Activated CD8-positive, alpha-beta memory T cell treated with anti-CD3 and anti-CD28 coated beads for 4 hours (primary cell): ENCODE measurements around the gene SP110.
"Not testable (repeated sequence)": the region's sequence is repeated elsewhere in the genome, so short reads cannot be mapped to it uniquely, and the experiment has no call there.

Experiments used
- DNase-seq, 2 donors: peaks; one replicate each; pipeline ENCODE4 v3.0.0-alpha.2; 2020; ENCODE audit warnings: low read depth in 2 of 2

SP110 gene

GRCh38 chr2:230219419-230220331 lies at the start of gene SP110:
Gene SP110 (minus strand): TSS chr2:230219984. CDS start chr2:230216927, 3,057 bp downstream.
- peak; percentile 57 to 73 for DNase-seq

DNA sequence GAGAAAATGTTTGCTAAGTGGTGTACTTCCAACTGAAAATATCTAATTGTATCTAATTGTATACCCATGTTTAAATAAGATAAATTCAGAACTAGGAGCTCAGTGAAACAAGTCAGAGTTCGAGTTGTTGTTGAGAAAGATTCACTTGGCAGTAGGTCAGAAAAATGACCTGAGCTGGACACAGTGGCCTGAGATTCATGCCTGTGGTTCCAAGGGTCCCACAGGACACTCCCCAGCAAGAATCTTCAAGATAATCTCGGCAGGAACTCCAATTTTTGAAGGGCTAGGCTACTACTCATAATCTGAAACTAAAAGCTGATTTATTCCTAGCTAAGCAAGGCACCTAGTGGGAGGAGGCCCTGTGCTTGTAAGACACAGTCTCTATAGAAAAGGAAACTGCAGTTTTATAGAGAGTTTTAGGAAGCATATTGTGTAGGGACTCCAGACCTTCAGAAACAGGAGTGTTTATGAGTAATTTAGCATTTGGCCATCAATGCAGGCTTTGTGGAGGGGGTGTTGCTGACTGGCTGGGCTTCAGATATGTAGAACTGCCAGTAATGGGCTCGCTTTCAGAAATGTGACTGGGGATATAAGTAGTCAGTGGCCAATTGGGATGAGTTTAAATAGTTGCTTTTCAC lies 48.9 kb upstream of the SP110 start:
- DNase-seq: no peak

- DNase-seq: no peak
These were observed 47.8 kb upstream of the SP110 start for GRCh38 chr2:230267556-230267955.

DNA sequence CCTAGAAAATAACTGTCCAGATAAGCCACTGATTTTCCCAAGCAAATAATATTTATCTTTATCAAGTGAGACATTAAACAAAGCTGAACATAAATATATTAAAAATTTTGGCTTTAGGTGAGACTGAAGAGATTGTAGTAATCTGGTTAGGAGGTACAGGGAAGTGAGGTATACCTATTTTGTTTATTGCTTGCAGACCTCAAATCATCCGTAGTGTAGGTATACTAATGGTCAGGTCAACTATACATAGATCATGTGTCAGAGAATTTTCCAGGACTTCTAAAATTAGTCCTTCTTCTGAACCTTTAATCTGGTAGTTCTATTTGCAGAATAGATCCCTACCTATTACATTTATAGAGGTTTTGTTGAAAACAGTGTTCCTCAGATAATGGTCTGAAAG lies 47.3 kb upstream of the SP110 start:
- no peak for DNase-seq

DNA sequence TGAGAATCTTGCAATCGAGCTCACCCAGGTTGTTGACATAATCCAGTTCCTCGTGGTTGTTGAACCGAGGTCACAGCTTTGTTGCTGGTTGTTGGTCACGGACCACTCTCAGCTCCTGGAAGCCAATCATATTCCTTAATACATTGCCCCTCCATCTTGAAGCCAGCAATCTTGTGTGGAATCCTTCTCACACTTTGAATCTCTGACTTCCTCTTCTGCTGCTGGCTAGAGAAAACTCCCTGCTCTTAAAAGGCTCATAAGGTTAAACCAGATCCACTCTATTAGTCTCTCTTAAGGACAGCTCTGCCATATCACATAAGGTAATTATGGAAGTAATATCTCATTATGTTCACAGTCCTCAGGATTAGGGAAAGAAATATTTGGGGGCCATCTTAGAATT lies 46.9 kb upstream of the SP110 start:
- DNase-seq: no peak

GRCh38 chr2:230264945-230265344 lies 45.2 kb upstream of the SP110 start:
- DNase-seq: not testable (repeated sequence)

DNA sequence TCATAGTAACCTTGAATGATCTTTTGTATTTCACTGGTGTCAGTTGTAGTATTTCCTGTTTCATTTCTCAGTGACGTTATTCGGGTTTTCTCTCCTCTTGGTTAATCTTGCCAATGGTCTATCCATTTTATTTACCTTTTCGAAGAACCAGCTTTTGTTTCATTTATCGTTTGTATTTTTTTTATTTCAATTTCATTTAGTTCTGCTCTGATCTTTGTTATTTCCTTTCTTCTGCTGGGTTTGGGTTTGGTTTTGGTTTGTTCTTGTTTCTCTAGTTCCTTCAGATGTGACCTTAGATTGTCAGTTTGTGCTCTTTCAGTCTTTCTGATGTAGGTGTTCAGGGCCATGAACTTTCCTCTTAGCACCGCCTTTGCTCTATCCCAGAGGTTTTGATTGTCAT lies 42.5 kb upstream of the SP110 start:
- DNase-seq: no peak

- DNase-seq: no peak
These were observed 38.7 kb upstream of the SP110 start for GRCh38 chr2:230258483-230258882.

DNA sequence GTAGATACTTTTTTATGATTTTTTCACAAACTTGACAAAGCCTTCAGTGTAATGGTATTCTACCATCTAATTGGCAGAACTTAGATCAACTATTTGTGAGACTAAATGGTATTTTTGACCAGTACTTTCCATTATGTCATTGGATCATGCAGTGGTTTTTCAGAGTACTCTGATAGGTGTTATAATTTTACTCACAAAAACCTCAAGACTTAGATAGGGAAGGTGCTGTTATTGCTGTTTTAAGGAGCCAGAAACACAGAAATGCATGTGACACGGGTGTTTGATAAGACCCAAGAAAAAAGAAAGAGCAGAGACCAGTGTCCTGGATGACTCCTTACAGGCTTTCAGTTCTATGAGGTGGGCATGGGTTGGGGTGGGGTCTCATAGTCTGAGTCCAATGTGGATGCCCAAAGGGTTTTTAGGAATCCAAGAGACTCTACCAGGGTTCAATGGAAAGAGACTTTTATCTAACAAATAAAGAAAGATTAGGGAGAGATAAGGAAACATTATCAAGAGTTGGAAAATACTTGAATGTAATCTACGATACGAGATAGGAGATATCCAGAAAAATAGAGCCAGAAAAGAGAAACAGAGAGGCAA lies 37.0 kb upstream of the SP110 start:
- no peak for DNase-seq

DNA sequence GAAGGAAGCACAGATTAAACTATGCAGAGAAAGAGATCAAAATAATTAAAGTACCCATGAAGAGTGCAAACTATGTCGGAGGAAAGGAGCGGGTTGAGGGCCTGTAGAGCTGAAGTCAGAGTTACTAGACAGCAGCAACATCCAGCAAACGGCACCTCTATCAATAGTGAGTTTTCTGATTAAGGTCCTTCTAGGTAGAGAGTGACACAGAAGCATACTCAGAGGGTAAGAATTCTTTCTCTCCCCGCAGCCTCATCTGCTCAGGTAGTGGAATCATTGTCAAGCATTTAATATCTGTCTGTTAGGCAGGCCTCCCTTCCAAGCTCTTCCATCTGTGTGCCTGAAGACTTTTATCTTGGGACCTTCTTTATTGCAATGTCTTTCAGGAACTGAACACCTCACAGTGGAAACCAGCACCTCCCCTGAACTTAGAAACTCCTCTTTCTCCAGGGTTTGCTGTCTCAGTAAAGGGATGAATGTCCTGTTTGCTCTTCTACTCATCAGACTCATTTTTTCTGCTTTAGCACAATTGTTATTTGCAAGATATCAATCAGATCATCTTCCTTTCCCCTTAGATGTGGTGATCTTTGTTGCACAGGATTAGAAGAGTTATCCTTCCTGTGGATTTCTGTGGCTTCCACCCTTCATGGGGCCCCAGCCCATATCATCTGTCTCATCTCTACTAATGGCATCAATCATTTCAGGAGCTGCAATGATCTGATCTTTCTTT lies 34.5 kb upstream of the SP110 start:
- DNase-seq: no peak

DNA sequence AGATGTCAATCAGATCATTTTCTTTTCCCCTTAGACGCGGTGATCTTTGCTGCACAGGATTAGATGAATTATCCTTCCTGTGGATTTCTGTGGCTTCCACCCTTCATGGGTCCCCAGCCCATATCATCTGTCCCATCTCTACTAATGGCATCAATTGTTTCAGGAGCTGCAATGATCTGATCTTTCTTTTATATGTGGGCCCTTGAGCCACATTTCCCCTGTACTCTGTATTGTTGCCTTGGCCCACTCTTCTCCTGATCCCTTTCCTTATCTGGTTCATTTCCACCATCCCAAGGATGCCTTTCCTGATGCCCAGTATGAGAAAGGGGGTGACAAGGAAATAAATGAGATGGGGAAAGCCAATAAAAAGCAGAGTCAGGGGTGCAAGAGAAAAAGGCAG lies 30.4 kb upstream of the SP110 start:
- no peak for DNase-seq

- no peak for DNase-seq
These were observed 26.4 kb upstream of the SP110 start for GRCh38 chr2:230246206-230246605.

- no peak for DNase-seq
These were observed 24.4 kb upstream of the SP110 start for GRCh38 chr2:230244211-230244610.

GRCh38 chr2:230234845-230235244 lies 15.1 kb upstream of the SP110 start:
- DNase-seq: no peak

- DNase-seq: no peak
These were observed 14.4 kb upstream of the SP110 start for GRCh38 chr2:230234122-230234722.

DNA sequence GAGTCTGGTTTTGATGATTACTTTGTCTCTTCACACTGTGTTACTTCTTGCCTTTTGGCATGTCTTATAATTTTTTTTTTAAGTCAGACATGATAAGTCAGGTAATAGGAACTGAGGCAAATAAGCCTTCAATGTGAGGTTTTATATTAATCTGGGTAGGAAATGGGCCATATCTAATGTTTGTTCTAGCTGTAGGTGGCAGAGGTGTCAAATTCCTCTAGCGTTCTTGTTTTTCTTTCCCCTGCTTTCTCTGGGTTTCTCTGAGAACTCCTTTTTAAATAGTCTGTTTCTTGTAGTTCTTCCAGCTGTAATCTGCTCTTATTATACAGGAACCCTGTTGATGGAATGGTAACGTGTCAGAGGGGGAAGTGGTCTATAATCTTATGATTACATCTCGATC lies 11.5 kb upstream of the SP110 start:
- DNase-seq: no peak

DNA sequence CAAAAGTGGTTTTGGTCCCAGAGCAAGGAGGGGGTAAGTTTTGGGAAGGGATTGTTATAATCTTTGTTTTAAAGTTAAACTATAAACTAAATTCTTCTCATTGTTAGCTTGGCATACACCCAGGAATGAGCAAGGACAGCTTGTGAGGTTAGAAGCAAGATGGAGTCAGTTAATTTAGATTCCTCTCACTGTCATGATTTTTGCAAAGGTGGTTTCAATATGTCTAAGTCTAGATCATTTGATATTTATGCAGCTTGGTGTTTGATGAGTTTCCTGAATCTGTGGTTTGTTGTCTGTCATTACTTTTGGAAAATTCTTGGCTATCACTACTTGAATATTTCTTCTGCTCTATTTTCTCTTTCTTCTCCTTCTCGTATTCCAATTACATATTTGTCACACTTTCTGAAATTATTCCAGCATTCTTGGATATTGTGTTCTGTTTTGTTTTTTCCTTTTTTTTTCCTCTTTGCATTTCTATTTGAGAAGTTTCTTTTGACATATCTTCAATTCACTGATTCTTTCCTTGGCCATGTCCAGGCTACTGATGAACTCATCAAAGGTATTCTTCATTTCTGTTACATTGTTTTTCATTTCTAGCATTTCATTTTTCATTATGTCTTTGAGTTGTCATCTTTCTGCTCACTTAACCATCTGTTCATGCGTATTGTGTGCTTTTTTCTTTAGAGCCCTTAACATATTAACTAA lies 10.9 kb upstream of the SP110 start:
- no peak for DNase-seq

- no peak for DNase-seq
These were observed 10.3 kb upstream of the SP110 start for GRCh38 chr2:230230087-230230486.

GRCh38 chr2:230227216-230227615 lies 7.4 kb upstream of the SP110 start:
- no peak for DNase-seq

- DNase-seq: no peak
These were observed 6.3 kb upstream of the SP110 start for GRCh38 chr2:230226051-230226551.

DNA sequence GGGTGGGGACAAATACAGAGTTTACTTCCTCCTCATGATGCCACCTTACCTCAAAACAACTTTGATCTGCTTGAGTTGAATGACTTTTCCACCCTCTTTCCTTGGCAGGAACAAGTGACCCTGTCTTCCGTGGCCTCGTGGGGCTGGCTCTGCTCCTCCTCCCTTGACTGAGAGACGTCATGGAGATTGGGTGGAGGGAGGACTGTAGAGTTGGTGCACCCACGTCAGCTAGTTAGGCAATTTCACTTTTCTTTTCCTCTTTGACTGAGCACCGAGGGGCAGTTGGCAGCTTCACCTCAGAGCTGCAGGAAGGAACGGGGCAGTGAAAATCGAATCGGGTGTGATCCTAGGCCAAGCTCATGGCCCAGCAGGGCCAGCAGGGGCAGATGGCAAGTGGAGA lies 5.7 kb upstream of the SP110 start, which contains the start of gene SP140:
Gene SP140 (plus strand): TSS at position 251 of the 400 bp plus-strand sequence. CDS start 109 bp downstream, at position 360.
- DNase-seq: peak; percentile 49 to 75
